ENCODE results near the gene EML1. TPM values are rescaled to one million over a fixed set of nuclear protein-coding genes. Genes with fewer than 3 reads are reported as not detected.

EML1 gene
- total RNA-seq, 1 experiment from 2014 or later = 12.0 TPM

- H3K79me2 ChIP-seq (ENCODE audit: low read length) = no peaks in the 10 kb centered on the region
- no TSS peak for BruUV-seq (replicated peaks)
- DNase-seq (no peak), ATAC-seq (no peak)
- H3K4me2 ChIP-seq (ENCODE audit: low read length) = 0 out of 2 replicates have a peak overlapping the region, but pooled peaks have one; percentile 23
- H3K9me2 ChIP-seq (replicated peaks; ENCODE audit: low read length) = no peaks in the 10 kb centered on the region
- H3K4me1 ChIP-seq (ENCODE audit: insufficient read depth, low read length) = peaks cover 27% of the 10 kb centered on the region
- no peaks in the 10 kb centered on the region for H3K9me3 ChIP-seq (ENCODE audit: low read length)
- intact Hi-C loops (cut with micrococcal nuclease) = no loop called here
- no peaks in the 10 kb centered on the region for H3F3A ChIP-seq (ENCODE audit: low read length, unreplicated experiment)
- TF ChIP-seq EZH2phosphoT487 (IDR thresholded peaks at IDR 0.05; ENCODE audit: borderline replicate concordance, low read length) (no peak), EZH2 (IDR thresholded peaks at IDR 0.05; ENCODE audit: low read length, unreplicated experiment) (no peak)
- TF ChIP-seq, protein P1, sequence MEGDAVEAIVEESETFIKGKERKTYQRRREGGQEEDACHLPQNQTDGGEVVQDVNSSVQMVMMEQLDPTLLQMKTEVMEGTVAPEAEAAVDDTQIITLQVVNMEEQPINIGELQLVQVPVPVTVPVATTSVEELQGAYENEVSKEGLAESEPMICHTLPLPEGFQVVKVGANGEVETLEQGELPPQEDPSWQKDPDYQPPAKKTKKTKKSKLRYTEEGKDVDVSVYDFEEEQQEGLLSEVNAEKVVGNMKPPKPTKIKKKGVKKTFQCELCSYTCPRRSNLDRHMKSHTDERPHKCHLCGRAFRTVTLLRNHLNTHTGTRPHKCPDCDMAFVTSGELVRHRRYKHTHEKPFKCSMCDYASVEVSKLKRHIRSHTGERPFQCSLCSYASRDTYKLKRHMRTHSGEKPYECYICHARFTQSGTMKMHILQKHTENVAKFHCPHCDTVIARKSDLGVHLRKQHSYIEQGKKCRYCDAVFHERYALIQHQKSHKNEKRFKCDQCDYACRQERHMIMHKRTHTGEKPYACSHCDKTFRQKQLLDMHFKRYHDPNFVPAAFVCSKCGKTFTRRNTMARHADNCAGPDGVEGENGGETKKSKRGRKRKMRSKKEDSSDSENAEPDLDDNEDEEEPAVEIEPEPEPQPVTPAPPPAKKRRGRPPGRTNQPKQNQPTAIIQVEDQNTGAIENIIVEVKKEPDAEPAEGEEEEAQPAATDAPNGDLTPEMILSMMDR (conservative IDR thresholded peaks at IDR 0.05; ENCODE audit: low read depth, low read length) = no peak
- no peak overlapping the region for H3K4me3 ChIP-seq (ENCODE audit: low read length)
- H4K20me1 ChIP-seq (ENCODE audit: low read length) = no peaks in the 10 kb centered on the region
- H3K27ac ChIP-seq (ENCODE audit: low read length) = no peak overlapping the region
- no peaks in the 10 kb centered on the region for H3K27me3 ChIP-seq (ENCODE audit: low read length)
- H2AFZ ChIP-seq (ENCODE audit: low read length) = no peak overlapping the region
- no peak overlapping the region for H3K9ac ChIP-seq (ENCODE audit: low read length)
- ChIA-PET CTCF (no interaction called here), POLR2A (ENCODE audit: unreplicated experiment) (no interaction called here)
- no peaks in the 10 kb centered on the region for H3K36me3 ChIP-seq (ENCODE audit: low read depth, low read length)
Observed at GRCh38 chr14:99773521-99774497, 19.4 kb upstream of the EML1 start.

DNA sequence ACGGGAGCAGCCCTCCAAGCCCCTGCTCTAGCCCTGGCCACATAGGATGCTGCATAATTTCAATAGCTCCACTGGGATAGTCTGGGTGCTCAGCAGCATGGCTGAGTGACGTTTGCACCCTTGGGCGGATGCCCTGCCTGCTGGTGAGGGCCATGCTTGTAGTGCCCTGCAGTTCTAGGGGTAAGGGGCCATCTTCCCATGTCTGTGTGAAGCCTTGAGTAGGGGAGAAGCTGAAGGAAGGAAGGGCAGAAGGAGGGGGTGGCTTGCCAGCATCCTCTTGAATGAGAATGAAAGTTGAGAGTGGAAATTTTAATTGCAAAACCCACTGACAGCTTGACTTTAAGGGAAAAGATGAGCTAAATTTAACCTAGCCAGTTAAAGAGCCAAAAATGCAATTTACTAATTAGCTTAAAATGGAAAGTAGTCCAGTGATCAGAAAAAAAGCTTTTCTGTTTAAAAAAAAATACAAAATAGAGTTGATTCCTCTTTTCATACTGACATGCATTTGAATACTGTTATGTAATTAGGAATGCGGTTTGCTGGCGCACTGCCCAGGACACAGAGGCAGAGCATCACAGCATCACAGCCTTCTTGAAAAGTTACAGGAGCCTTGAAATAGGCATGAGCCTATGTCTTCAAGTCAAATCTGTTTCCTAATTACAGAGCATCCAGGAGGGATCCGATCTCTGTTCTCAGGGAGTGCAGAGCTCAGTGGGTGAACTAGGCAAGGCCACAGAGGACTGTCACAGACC lies 18.5 kb upstream of the EML1 start:
- Histone ChIP-seq H3K4me2 (ENCODE audit: low read length) (no peak overlapping the region), H3K4me1 (ENCODE audit: insufficient read depth, low read length) (peaks cover 34% of the 10 kb centered on the region), H2AFZ (ENCODE audit: low read length) (no peak overlapping the region), H3F3A (ENCODE audit: low read length, unreplicated experiment) (no peaks in the 10 kb centered on the region), H3K9me3 (ENCODE audit: low read length) (no peaks in the 10 kb centered on the region), H3K9me2 (replicated peaks; ENCODE audit: low read length) (no peaks in the 10 kb centered on the region), H3K4me3 (ENCODE audit: low read length) (no peak overlapping the region), H3K27ac (ENCODE audit: low read length) (no peak overlapping the region), H3K27me3 (ENCODE audit: low read length) (no peaks in the 10 kb centered on the region), H3K79me2 (ENCODE audit: low read length) (no peaks in the 10 kb centered on the region), H3K9ac (ENCODE audit: low read length) (no peak overlapping the region), H4K20me1 (ENCODE audit: low read length) (no peaks in the 10 kb centered on the region), H3K36me3 (ENCODE audit: low read depth, low read length) (no peaks in the 10 kb centered on the region)
- ChIA-PET POLR2A (ENCODE audit: unreplicated experiment) (no interaction called here), CTCF (no interaction called here)
- ATAC-seq (no peak), DNase-seq (peak; percentile 15)
- BruUV-seq (replicated peaks) = no TSS peak
- intact Hi-C loops (cut with micrococcal nuclease) = no loop called here
- TF ChIP-seq, protein P1 (conservative IDR thresholded peaks at IDR 0.05; ENCODE audit: low read depth, low read length) = no peak
- TF ChIP-seq EZH2 (IDR thresholded peaks at IDR 0.05; ENCODE audit: low read length, unreplicated experiment) (no peak), EZH2phosphoT487 (IDR thresholded peaks at IDR 0.05; ENCODE audit: borderline replicate concordance, low read length) (no peak)

Data from PC-3 (cell line).